Umbilical cord (tissue), 1 donor: ENCODE data around the gene BCLAF1. TPM values are rescaled to one million over a fixed set of nuclear protein-coding genes. Genes with fewer than 3 reads are reported as not detected.

Experiments
- total RNA-seq: library from RNA; depleted of rRNA; stranded (reverse); fragments of >200 nt; gene quantifications from one replicate; pipeline ENCODE4 v1.2.3, GENCODE V29; 2014; ENCODE audit warnings: low replicate concordance; ENCODE audit not compliant: insufficient read depth

The BCLAF1 gene
- total RNA-seq, 1 donor from 2014 or later: 126 TPM

Other genes starting within 250 kb of the BCLAF1 start
- gene MTFR2, start 39.5 kb downstream of the BCLAF1 start, total RNA-seq: 4.3 TPM